Activated naive CD8-positive, alpha-beta T cell (primary cell): ENCODE measurements around the gene ATP11C.

Experiments
- H3K27ac Mint-ChIP-seq: one replicate; pipeline ENCODE4 v1.8.0; 2021; ENCODE audit warnings: mixed read lengths
- H3K27me3 Mint-ChIP-seq: one replicate; pipeline ENCODE4 v1.8.0; 2021; ENCODE audit warnings: mixed read lengths
- H3K36me3 Mint-ChIP-seq: one replicate; pipeline ENCODE4 v1.8.0; 2021; ENCODE audit warnings: mixed read lengths
- H3K4me1 Mint-ChIP-seq: one replicate; pipeline ENCODE4 v1.8.0; 2021; ENCODE audit warnings: low read depth, mixed read lengths
- H3K4me3 Mint-ChIP-seq: one replicate; pipeline ENCODE4 v1.8.0; 2021; ENCODE audit warnings: mild to moderate bottlenecking, mixed read lengths
- H3K9me3 Mint-ChIP-seq: one replicate; pipeline ENCODE4 v1.8.0; 2021; ENCODE audit warnings: low read depth, mixed read lengths

ATP11C gene

GRCh38 chrX:139820358-139820984, 112.4 kb downstream of the ATP11C start:
- no peak overlapping the region for H3K4me3 Mint-ChIP-seq
- H3K27me3 Mint-ChIP-seq: no peaks in the 10 kb centered on the region
- H3K4me1 Mint-ChIP-seq: peaks cover 33% of the 10 kb centered on the region
- no peaks in the 10 kb centered on the region for H3K9me3 Mint-ChIP-seq
- no peak overlapping the region for H3K27ac Mint-ChIP-seq
- peaks cover 9% of the 10 kb centered on the region for H3K36me3 Mint-ChIP-seq

DNA sequence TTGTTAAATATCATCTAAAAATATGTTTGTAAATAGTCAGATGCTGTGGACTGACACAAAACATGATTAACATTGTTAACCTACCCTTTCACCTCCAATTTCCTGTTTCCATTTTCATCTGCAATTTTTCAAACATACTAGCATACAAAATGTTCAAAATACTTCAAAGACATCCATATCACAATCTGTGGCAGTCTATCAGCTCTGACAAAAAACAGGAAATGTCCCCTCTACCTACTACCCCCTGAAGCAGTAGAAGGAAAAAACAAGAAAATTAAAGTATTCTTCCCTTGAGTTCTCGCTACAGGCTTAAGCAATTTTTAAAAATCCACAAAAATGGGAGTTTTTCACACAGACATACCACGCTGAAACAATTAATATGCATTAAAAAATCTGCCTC, 116.6 kb downstream of the ATP11C start:
- Mint-ChIP-seq H3K36me3 (peaks cover 17% of the 10 kb centered on the region), H3K27ac (peak overlapping the region; percentile 80), H3K9me3 (no peaks in the 10 kb centered on the region), H3K27me3 (no peaks in the 10 kb centered on the region), H3K4me3 (peak overlapping the region; percentile 52), H3K4me1 (peaks cover 34% of the 10 kb centered on the region)

- Mint-ChIP-seq H3K9me3 (no peaks in the 10 kb centered on the region), H3K36me3 (peaks cover 17% of the 10 kb centered on the region), H3K4me3 (no peak overlapping the region), H3K4me1 (peaks cover 34% of the 10 kb centered on the region), H3K27ac (peak overlapping the region; percentile 80), H3K27me3 (no peaks in the 10 kb centered on the region)
These were observed 117.1 kb downstream of the ATP11C start for GRCh38 chrX:139815771-139816170.

GRCh38 chrX:139811942-139812629, 120.8 kb downstream of the ATP11C start:
- no peaks in the 10 kb centered on the region for H3K27me3 Mint-ChIP-seq
- H3K9me3 Mint-ChIP-seq: no peaks in the 10 kb centered on the region
- peaks cover 17% of the 10 kb centered on the region for H3K36me3 Mint-ChIP-seq
- H3K4me1 Mint-ChIP-seq: peaks cover 17% of the 10 kb centered on the region
- H3K4me3 Mint-ChIP-seq: no peak overlapping the region
- no peak overlapping the region for H3K27ac Mint-ChIP-seq

DNA sequence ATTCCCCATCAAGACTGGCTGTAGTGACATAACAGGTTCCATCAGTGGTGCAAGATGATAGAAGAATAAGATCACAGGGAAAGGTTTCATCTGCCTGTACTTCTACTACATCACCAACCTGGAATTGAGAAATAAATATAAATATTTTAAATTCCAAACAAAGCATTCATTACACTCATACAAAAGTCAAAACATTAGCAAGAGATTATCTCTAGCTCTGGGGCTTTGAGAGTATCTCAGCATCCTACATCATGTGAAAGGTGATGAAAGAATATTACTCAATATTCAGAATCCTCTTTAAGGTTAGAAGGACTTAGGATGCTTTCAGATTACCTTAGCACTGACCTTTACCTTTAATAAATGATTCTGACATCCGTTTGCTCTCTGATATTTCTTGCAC, 128.4 kb downstream of the ATP11C start:
- Mint-ChIP-seq H3K4me3 (no peak overlapping the region), H3K36me3 (peaks cover 16% of the 10 kb centered on the region), H3K4me1 (no peaks in the 10 kb centered on the region), H3K27ac (no peak overlapping the region), H3K27me3 (no peaks in the 10 kb centered on the region), H3K9me3 (no peaks in the 10 kb centered on the region)

GRCh38 chrX:139803224-139803623, 129.6 kb downstream of the ATP11C start:
- Mint-ChIP-seq H3K4me1 (no peaks in the 10 kb centered on the region), H3K36me3 (peaks cover 11% of the 10 kb centered on the region), H3K4me3 (no peak overlapping the region), H3K27ac (no peak overlapping the region), H3K9me3 (no peaks in the 10 kb centered on the region), H3K27me3 (no peaks in the 10 kb centered on the region)

DNA sequence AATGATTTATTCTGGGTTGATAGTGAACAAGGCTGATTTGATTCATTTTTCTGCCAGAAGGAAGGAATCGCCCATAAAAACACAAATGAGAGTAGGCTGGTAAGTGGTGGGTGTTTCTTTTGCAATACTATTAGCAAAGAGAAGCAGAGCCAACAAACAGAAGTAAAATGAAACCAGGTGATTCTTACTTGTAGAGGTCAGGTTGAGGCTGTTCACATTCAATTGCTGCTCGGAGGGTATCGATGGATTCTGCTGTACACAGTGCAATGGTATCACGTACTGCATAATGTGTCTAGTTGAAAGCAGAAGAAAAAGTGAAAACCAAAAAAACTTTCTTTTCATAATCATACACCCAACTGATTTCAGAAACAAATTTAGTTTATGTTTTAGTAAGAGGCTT, 130.8 kb downstream of the ATP11C start:
- no peak overlapping the region for H3K4me3 Mint-ChIP-seq
- no peaks in the 10 kb centered on the region for H3K4me1 Mint-ChIP-seq
- peaks cover 9% of the 10 kb centered on the region for H3K36me3 Mint-ChIP-seq
- H3K9me3 Mint-ChIP-seq: no peaks in the 10 kb centered on the region
- no peak overlapping the region for H3K27ac Mint-ChIP-seq
- no peaks in the 10 kb centered on the region for H3K27me3 Mint-ChIP-seq

DNA sequence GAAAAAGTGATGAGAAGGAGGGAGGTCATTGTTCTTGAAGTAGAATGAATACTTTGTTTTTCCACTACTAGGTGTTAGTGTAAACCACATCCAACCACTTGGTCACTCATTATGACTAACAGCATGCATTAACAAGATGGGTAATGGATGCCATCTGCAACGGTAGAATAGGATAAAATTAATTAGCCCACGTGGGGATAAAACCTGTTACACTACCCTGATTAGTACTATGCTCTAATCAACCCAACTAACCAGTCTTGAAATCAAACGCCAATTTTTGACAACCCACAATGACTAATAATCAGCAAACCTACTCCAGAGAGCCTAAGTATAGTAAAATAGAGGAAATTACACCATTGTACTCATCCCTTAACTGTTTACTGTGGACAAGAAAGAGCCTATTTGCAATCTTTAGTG, 131.4 kb downstream of the ATP11C start:
- no peak overlapping the region for H3K27ac Mint-ChIP-seq
- H3K9me3 Mint-ChIP-seq: no peaks in the 10 kb centered on the region
- peaks cover 9% of the 10 kb centered on the region for H3K36me3 Mint-ChIP-seq
- H3K4me1 Mint-ChIP-seq: no peaks in the 10 kb centered on the region
- H3K27me3 Mint-ChIP-seq: no peaks in the 10 kb centered on the region
- no peak overlapping the region for H3K4me3 Mint-ChIP-seq

DNA sequence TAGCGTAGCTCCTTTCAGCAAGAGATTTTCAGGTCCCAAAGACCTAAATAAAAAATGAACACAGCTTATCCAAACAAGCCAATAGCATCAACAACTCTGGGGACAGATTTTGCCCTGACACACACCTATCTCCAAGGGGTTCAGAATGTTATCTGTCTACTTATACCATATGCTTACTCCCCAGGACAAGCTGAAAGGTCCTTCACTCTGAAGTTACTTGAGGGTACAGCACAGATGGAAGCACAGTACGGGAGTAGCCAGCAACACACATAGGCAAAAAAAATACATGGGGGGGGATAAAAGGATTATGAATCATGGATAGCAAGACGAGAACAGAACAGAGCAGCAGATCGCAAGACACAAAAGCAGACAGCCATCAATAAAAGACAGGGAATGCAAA, 134.2 kb downstream of the ATP11C start:
- Mint-ChIP-seq H3K27ac (no peak overlapping the region), H3K36me3 (peaks cover 21% of the 10 kb centered on the region), H3K4me1 (peaks cover 7% of the 10 kb centered on the region), H3K4me3 (no peak overlapping the region), H3K9me3 (no peaks in the 10 kb centered on the region), H3K27me3 (no peaks in the 10 kb centered on the region)

DNA sequence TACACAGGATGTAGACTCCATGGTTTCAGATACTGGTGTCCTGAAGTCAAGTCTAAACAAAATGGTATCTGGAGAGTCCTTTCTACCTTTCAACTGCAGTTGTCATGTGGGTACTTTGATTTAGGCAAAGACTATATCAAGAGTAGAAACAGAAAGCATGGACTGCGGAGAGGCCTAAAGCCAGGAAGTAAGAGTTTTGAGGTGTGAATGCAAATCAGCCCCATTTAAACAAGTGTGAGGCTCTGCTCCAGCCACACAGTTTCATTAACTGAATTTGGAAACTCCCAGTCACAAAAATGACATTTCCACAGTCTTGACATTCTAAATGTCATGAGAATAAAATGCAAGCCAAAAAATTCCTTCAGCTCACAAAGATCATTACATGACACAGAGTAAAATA, 137.7 kb downstream of the ATP11C start:
- H3K4me1 Mint-ChIP-seq: peaks cover 7% of the 10 kb centered on the region
- H3K9me3 Mint-ChIP-seq: no peaks in the 10 kb centered on the region
- H3K36me3 Mint-ChIP-seq: peaks cover 17% of the 10 kb centered on the region
- H3K4me3 Mint-ChIP-seq: no peak overlapping the region
- peak overlapping the region; percentile 16 for H3K27ac Mint-ChIP-seq
- H3K27me3 Mint-ChIP-seq: no peaks in the 10 kb centered on the region

DNA sequence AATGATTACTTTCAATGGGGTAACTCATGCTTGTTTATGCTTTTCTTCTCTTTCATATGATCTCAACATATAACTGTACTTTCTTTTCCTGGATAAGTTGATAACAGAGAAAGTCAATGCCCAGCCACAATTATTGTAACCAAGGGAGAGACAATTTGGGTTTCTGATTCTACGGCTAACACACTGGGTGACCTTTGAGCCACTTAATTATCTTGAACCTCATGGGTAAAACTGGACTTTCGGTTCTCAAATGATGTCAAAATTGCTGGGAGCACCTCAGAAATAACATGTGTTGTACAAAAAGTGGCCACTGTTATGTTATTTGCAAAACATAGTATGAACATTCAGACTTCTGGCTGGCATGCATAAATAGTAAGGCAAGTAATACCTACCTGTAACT, 145.3 kb downstream of the ATP11C start:
- Mint-ChIP-seq H3K4me3 (no peak overlapping the region), H3K27ac (no peak overlapping the region)

DNA sequence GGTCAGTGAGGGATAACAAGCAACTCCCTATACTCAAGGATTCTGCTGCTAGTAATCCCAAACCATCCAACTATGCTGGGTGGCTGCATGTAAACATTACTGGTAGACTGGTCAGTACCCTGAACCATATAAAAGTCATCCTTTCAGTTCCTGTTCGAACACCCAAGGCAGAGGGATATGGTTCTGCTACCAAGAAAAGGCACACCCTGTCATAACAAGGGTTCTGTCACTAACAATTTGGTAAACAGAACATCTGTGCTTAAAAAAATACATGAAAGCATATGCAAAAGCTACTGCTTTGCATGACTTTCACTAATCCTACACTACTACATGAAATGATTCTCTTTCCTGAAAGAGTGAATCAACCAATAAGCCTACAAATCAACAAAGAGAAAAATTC, 148.0 kb downstream of the ATP11C start:
- Mint-ChIP-seq H3K4me1 (no peaks in the 10 kb centered on the region), H3K27me3 (no peaks in the 10 kb centered on the region), H3K4me3 (no peak overlapping the region), H3K36me3 (peaks cover 17% of the 10 kb centered on the region), H3K9me3 (no peaks in the 10 kb centered on the region), H3K27ac (no peak overlapping the region)

More for the DNA sequence above, 145.3 kb downstream of the ATP11C start:
- Mint-ChIP-seq H3K9me3 (no peaks in the 10 kb centered on the region), H3K4me1 (no peaks in the 10 kb centered on the region), H3K27me3 (no peaks in the 10 kb centered on the region), H3K36me3 (peaks cover 12% of the 10 kb centered on the region)

DNA sequence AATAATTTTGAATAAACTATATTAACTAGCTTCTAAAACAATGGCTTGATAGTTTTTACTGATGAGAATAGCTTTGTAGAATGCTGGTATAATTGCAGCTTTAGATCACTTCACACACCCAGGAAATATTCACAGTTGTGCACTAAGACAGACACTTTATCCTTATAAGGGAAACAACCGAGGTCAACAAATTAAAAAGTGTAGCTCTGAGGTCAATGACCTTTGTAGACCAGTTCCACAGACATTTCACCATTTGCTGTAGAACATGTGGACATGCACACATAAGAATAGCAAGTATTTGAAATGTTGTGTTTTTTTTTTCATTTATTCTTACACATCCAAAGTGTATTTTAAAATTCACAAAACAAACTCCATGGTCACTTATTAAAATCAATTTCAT, 148.9 kb downstream of the ATP11C start:
- Mint-ChIP-seq H3K4me3 (no peak overlapping the region), H3K9me3 (no peaks in the 10 kb centered on the region), H3K4me1 (no peaks in the 10 kb centered on the region), H3K27ac (no peak overlapping the region), H3K27me3 (no peaks in the 10 kb centered on the region), H3K36me3 (peaks cover 22% of the 10 kb centered on the region)

DNA sequence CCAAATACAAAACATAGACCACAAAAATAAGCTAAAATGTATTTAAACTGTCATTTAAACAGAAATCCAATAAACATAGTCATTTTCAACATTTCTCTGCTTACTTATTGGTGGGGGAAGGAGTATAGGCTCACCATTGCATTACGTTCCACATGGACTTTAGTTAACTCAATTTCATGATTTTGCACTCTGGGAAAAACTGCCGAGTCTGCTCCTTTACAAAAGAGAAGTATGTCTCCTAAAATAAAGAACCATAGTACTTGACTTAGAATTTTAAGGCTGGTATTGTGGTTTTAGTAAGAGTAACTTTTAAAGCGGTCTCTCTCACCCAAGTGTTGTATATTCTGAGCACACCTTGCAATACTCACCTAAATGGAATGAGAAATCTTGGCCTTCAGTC, 149.8 kb downstream of the ATP11C start:
- no peak overlapping the region for H3K4me3 Mint-ChIP-seq
- H3K27me3 Mint-ChIP-seq: no peaks in the 10 kb centered on the region
- no peaks in the 10 kb centered on the region for H3K4me1 Mint-ChIP-seq
- no peaks in the 10 kb centered on the region for H3K9me3 Mint-ChIP-seq
- H3K27ac Mint-ChIP-seq: no peak overlapping the region
- peaks cover 24% of the 10 kb centered on the region for H3K36me3 Mint-ChIP-seq

DNA sequence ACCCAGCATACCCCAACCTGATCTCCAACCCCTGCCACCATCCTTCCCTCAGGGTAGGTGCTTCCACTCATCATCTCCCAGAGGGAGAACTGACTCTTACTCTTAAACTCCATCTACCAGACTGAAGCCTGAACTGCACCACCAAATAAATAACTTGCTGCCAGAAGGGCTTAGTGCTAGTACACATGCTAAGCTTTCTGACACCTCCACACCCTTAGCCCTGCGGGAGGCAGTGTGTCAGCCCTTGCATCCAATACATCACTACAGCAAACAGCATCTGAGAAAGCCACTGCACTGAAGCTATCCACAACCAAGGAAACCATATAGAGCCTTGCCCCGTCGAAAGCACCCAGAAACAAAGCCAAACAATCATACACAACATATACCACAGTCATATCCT, 156.3 kb downstream of the ATP11C start:
- Mint-ChIP-seq H3K36me3 (peaks cover 13% of the 10 kb centered on the region), H3K9me3 (no peaks in the 10 kb centered on the region), H3K4me3 (no peak overlapping the region), H3K27me3 (no peaks in the 10 kb centered on the region), H3K27ac (no peak overlapping the region), H3K4me1 (no peaks in the 10 kb centered on the region)

DNA sequence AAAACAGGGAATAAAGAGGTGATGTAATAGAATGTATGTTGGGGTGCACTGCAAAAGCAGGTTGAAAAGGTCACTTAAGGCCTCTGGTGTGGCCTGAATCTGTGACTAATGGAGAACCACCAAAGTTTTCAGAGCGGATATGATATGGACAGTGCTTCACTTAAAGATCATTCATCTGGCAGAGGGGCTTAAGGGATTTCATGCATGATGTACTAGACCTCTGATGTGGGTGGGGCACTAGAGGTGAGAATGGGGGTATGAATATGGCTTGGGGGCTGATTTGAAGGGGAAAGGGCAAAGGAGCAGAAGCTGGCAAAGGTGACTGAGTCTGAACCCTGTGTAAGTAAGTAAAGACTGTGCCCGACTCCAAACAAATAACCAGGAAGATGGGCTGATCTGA, 162.5 kb downstream of the ATP11C start:
- peaks cover 7% of the 10 kb centered on the region for H3K36me3 Mint-ChIP-seq
- no peak overlapping the region for H3K4me3 Mint-ChIP-seq
- no peaks in the 10 kb centered on the region for H3K27me3 Mint-ChIP-seq
- H3K27ac Mint-ChIP-seq: no peak overlapping the region
- peaks cover 1% of the 10 kb centered on the region for H3K4me1 Mint-ChIP-seq
- H3K9me3 Mint-ChIP-seq: no peaks in the 10 kb centered on the region
